GM13976 (cell line): ENCODE data around the gene CLEC20A.
A peak's percentile ranks its signal among the peaks of the same experiment; 100 is the strongest.

Experiments
- DNase-seq: peaks from one replicate; pipeline ENCODE4 v3.0.0; 2012; ENCODE audit warnings: low spot score
- CTCF ChIP-seq: IDR thresholded peaks from 2 replicates; pipeline ENCODE4 v1.5.1; 2012; ENCODE audit warnings: borderline replicate concordance, mild to moderate bottlenecking; ENCODE audit not compliant: insufficient read depth; ENCODE audit errors: extremely low read depth, missing control alignments, control extremely low read depth
- in situ Hi-C: fragments of 300-500 bp; cut with MboI; formaldehyde crosslinking; loops from one replicate; pipeline ENCODE4 v1.12.0; 2022; ENCODE audit warnings: low sequenced_read_pairs, mixed read lengths, inconsistent platforms; ENCODE audit not compliant: unreplicated experiment

CLEC20A gene

GRCh38 chr1:178496410-178497135, at the start of gene CLEC20A:
TSS of gene CLEC20A (minus strand) at chr1:178496964. CDS start at chr1:178496939, 25 bp downstream.
- in situ Hi-C loops: no loop called here
- no peak for TF ChIP-seq CTCF
- DNase-seq: peak; percentile 2

- in situ Hi-C loops: loop anchor here (25.0 kb wide), 1 partner anchor 818 kb away; the partner anchor contains the start of gene AXDND1
- TF ChIP-seq CTCF: no peak
These were observed 47.8 kb upstream of the CLEC20A start for GRCh38 chr1:178544531-178544930.

GRCh38 chr1:178543290-178543607, 46.5 kb upstream of the CLEC20A start:
- in situ Hi-C loops: loop anchor here (25.0 kb wide), 1 partner anchor 819 kb away; the partner anchor contains the start of gene AXDND1
- TF ChIP-seq CTCF: no peak
- no peak for DNase-seq

More at GRCh38 chr1:178544531-178544930, 47.8 kb upstream of the CLEC20A start:
- DNase-seq: no peak

GRCh38 chr1:178542554-178543289, 46.0 kb upstream of the CLEC20A start:
- peak; percentile 93 for DNase-seq
- TF ChIP-seq CTCF: peak; percentile 99
- in situ Hi-C loops: loop anchor here (25.0 kb wide), 1 partner anchor 820 kb away; the partner anchor contains the start of gene AXDND1

GRCh38 chr1:178541829-178542553, 45.2 kb upstream of the CLEC20A start:
- DNase-seq: peak; percentile 80
- no peak for TF ChIP-seq CTCF
- in situ Hi-C loops: loop anchor here (25.0 kb wide), 1 partner anchor 820 kb away; the partner anchor contains the start of gene AXDND1

- in situ Hi-C loops: loop anchor here (25.0 kb wide), 1 partner anchor 821 kb away; the partner anchor contains the start of gene AXDND1
- no peak for DNase-seq
- no peak for TF ChIP-seq CTCF
These were observed 44.6 kb upstream of the CLEC20A start for GRCh38 chr1:178541379-178541778.
